ENCODE results near the gene DGKD. TPM values are rescaled to one million over a fixed set of nuclear protein-coding genes. Genes with fewer than 3 reads are reported as not detected.

The DGKD gene
- total RNA-seq, 1 donor from 2014 or later = 68.6 TPM

DNA sequence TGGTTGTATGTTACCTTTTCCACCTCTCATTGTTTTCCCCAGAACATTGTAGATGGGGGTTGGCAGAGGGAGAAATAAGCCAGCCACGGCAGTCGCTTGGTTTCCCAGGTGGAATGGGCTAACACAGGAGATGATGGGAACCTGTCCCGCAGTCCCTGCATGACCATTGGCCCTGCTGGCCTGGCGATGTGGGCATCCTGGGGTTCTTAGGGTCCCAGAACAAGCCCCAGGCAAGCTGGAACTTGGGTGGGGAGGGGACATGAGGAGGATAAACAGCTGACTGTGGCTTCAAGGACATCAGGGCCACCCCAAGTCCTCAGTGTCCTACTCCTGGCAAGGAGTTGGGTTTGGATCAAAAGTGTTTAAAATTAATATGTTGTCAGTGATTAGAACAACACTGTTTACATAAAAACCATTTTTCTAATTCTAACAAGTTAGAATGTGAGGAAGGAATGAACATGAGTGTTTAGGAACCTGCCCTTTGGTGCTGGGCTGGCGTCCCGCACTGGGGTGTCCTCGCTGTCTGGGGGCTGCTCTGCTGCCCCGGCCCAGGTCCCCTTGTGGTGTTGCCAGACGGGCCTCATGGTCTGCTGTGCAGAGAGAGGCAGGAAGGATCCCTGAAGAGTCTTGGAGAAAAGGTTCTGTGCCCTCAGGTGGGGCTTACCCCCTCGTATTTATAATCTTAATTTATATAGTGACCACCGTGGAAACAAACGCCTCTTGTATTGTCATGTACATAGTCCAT, 117.2 kb downstream of the DGKD start:
- intact Hi-C loops (cut with micrococcal nuclease) = no loop called here

DNA sequence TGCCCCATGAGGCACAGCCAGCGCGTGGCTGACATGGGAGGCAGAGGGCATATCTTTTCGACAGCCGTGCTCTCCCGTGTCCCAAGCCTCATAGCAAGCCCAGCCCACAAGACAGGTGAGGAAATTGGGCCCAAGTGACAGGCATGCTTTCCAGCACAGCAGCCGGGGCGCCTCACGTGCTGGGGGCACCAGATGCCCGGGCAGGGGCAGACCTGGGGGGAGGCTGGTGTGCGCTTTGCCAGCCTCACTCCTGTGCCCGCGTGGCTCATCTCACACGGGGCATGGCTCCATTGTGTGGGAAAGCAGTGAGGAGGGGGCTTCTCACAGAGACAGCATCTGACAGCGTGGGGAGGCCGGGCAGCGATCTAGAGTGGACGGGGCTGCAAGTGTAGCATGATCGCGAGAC, 119.1 kb downstream of the DGKD start:
- intact Hi-C loops (cut with micrococcal nuclease) = no loop called here

DNA sequence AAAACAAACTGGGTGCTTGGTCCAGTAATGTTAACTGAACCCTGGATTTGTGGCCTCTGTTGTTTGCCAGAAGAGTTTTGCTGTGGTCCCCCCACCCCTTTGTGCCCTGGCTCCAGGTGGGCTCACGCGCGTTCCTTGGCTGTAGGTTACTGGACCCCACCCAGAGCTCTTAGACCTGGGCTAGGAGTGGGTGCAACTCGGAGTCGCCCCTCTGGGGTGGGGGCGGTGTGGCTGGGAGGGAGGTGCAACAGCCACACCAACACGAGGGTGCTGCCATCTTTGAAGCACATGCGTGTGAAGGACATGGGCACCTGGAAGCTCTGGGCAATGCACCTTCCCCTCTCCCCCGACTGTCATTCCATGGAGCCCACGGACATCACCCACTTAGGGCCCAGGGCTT, 119.6 kb downstream of the DGKD start:
- intact Hi-C loops (cut with micrococcal nuclease) = no loop called here

GRCh38 chr2:233474308-233475160, 120.2 kb downstream of the DGKD start:
- intact Hi-C loops (cut with micrococcal nuclease) = no loop called here

- intact Hi-C loops (cut with micrococcal nuclease) = no loop called here
Observed at GRCh38 chr2:233476063-233476410, 121.7 kb downstream of the DGKD start.

- intact Hi-C loops (cut with micrococcal nuclease) = no loop called here
Observed at GRCh38 chr2:233476651-233477547, 122.6 kb downstream of the DGKD start.

DNA sequence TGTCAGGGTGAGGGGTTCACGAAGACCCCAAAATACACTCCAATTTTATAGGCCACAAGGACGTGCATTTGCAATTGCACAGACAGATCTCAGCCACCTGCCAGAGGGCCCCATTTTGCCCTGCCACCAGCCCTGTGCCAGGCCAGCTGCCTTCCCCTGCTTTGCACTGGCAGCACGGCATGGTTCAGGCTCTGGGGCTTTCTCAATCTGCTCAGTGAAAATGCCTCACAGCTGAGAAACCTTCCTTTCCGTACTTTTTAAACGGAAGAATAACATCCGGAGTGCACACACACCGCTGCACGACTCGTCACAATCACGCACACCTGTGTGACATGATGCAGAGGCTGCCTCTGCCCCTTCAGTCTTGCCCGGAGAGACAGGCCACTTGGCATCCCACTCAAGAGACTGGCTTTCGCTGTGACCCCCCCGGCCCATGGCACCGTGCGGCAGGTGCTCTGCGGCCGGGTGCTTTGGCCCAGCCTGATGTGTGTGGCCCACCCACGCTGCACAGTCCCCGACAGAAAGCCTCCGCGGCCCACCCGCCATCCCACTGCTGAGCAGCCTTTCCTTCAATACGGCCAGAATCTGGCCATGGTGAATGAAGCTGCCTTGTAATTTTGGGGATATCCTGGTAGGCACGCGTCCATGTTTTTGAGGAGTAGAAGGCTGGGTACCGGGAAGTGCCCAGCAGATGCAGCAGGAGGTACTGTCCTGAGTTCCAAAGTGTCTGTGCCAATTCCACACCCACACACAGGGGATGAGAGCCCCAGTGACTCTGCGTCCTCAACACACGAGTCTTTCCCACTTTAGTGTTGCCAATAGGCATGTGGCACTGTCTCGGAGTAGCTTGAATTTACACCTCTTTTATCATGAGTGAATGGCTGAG, 123.5 kb downstream of the DGKD start:
- intact Hi-C loops (cut with micrococcal nuclease) = no loop called here

DNA sequence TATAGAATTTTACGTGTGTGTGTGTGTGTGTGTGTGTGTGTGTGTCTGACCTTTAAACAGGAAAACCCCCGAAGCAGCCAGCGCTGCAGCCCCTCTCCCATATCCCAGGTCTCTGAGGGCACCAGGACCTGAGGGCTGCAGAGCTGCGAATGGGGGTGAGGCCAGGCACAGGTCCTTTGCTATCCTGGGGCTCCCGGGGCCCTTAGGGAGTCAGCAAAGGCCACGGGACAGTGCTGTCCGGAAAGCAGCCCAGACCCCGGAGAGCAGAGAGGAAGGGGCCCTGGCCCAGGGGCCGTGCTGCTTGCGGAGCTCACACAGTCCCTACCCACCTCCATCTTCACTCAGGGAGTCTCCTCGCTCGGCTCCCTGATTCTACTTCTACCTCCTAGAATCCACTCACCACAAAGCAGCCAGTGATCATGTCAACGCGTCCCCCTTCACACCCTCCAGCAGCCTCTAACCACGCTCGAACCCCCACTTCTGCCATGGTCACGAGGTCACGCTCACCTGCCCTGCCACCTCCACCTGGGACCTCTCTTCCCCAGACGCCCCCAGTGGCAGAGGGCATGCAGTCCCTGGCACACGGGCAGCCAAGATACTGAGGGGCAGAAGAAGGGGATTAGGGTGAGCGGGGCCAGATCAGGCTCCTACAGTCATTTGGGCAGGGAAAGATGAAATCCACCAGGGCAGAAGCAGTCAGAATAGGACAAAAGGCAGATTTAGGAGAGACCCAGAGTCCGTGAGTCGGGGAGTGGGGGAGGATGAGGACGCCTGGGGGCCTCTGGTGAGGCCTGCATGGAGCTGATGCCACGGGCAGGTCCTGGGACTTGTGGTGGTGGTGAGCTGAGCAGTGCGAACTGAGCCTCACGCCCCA, 125.6 kb downstream of the DGKD start:
- intact Hi-C loops (cut with micrococcal nuclease) = no loop called here

- intact Hi-C loops (cut with micrococcal nuclease) = no loop called here
Observed at GRCh38 chr2:233480490-233481202, 126.4 kb downstream of the DGKD start.

- intact Hi-C loops (cut with micrococcal nuclease) = no loop called here
Observed at GRCh38 chr2:233481368-233482142, 127.3 kb downstream of the DGKD start.

DNA sequence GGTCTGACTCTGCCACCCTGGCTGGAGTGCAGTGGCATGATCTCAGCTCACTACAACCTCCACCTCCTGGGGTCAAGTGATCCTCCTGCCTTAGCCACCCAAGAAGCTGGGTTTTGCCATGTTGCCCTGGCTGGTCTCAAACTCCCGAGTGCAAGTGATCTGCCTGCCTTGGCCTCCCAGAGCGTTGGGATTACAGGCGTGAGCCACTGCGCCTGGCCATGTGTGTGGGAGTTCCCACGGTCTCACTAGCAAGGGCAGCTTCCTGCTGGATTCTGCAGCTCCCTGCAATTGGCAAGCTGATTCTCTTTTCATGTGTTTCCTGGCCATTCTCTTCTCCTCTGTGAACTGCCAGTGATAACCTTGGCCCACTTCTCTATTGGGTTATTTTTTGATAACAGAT, 128.3 kb downstream of the DGKD start:
- intact Hi-C loops (cut with micrococcal nuclease) = no loop called here

DNA sequence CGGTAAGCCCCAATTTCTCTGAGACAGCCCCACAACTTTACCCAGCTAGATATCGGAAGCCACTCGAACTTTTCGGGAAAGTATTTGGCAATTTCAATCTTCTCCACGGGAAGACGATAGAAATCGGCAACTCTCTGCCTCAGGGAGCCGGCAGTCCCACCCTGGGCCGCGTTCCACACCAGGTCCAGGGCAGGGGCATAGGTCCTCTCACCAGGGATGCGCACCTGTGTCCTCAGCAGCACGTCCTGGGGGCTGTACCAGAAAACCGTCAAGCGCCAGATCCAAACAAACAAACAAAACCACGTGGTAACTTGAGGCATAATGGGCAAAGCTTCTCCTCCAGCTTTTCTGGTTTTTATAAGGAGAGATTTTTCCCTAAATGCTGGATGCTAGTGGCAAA, 131.4 kb downstream of the DGKD start:
- intact Hi-C loops (cut with micrococcal nuclease) = no loop called here

GRCh38 chr2:233486357-233486756, 132.1 kb downstream of the DGKD start:
- intact Hi-C loops (cut with micrococcal nuclease) = no loop called here

DNA sequence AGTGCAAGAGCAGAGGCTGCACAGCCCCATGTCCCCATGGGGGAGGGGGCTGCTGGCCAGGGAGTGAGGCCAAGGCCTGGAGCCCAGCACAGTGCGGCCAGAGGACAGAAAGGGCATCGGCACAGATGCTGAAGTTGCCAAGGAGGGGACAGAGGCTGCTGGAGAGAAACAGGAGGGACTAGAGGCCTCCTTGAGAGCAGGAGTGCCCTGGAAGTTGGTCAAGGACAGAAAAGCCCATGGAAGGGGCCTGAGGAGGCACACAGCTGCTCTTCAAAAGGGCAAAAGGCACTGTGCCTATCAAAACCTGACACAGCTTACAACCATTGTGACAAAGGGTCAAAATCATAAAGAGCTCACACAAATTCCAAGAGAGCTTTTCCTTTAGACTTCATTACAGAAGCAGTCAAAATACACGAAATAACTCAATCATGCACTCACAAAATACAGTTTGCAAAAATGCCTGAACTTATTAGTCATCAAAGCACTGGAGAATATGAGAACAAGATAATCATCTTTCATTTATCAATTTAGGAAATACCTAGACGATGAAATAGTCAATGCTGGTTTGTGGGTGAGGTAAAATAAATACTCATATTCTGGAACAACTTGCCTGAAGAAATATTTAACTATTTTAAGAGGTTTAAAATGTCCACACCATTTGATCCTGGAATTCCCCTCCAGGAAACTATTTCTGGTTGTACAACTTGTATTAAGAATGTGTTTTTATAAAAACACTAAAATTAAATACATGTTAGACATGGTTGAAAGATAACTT, 132.7 kb downstream of the DGKD start:
- intact Hi-C loops (cut with micrococcal nuclease) = no loop called here

DNA sequence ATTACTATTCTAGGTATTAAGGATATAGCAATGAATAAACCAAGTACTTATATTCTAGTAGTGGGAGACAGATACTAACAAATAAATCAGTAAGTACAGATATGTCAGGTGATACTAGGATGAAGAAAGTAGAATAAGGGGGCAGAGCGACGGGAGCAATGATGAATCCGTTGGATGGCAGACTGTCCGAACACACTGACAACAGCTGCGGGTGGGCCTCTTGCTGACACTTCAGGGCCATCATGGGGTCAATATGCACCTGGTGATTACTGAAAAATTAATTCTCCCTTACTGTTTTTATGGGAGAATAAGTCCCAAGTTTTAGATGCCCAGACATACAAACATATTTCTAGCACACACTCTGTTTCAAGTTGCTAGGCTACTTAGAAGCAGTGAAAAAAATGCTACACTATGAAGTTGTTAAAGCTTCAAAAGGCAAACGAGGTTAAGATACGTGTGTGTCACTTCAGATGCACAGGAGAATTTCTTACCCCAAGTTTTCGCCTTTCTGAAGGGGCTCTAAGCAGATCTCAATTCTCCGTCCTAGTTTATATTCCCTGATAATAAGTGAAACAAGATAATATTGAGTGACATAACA, 133.6 kb downstream of the DGKD start:
- intact Hi-C loops (cut with micrococcal nuclease) = no loop called here

GRCh38 chr2:233489143-233489542, 134.8 kb downstream of the DGKD start:
- intact Hi-C loops (cut with micrococcal nuclease) = no loop called here

DNA sequence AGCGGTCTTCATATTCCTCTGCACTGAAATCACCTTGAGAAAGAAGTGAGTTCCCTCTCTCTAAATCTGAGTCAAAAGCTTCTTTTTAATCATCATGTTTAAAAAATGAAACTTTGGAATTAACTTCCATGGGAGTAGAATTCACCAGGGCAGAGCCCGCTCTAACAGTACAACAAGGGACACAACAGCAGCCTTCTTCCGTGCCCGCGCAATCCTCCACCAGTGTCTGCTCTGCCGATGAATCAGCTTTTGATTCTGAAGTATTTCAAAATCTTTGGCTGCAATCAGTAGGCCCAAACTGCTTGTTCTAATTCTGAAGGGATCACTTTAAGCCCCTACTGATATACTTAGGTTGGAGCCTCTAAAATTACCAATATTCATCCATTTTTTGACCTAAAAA, 135.4 kb downstream of the DGKD start:
- intact Hi-C loops (cut with micrococcal nuclease) = no loop called here

All from T-helper 2 cell treated with Interferon-gamma antibody and Interleukin-4, amounts not matched to agents 100 ng/mL and 5 ng/mL, for 36 hours (primary cell).